ENCODE measurements around the gene CUBN.

The CUBN gene

GRCh38 chr10:17138460-17139042 lies 8.9 kb upstream of the CUBN start:
- Histone ChIP-seq H3K4me3 (IDR thresholded peaks at IDR 0.05; ENCODE audit: insufficient read depth, low read depth, low read length) (no peak overlapping the region), H3K4me1 (ENCODE audit: low read depth, poor library complexity, severe bottlenecking) (no peaks in the 10 kb centered on the region), H3K27ac (no peak overlapping the region), H2AFZ (ENCODE audit: low read depth) (no peak overlapping the region), H3K36me3 (ENCODE audit: insufficient read depth) (no peaks in the 10 kb centered on the region), H3K79me2 (ENCODE audit: insufficient read depth, low read depth) (no peaks in the 10 kb centered on the region), H3K4me2 (no peak overlapping the region), H3K27me3 (ENCODE audit: insufficient read depth, low read depth) (no peaks in the 10 kb centered on the region), H3K9ac (no peak overlapping the region), H4K20me1 (ENCODE audit: insufficient read depth) (no peaks in the 10 kb centered on the region)
- no peak for TF ChIP-seq CTCF (conservative IDR thresholded peaks at IDR 0.05; ENCODE audit: low read depth, low read length)

GRCh38 chr10:17134737-17135260 lies 5.2 kb upstream of the CUBN start:
- TF ChIP-seq CTCF (conservative IDR thresholded peaks at IDR 0.05; ENCODE audit: low read depth, low read length): no peak
- Histone ChIP-seq H3K4me3 (IDR thresholded peaks at IDR 0.05; ENCODE audit: insufficient read depth, low read depth, low read length) (no peak overlapping the region), H3K4me1 (ENCODE audit: low read depth, poor library complexity, severe bottlenecking) (no peaks in the 10 kb centered on the region), H3K4me2 (no peak overlapping the region), H2AFZ (ENCODE audit: low read depth) (no peak overlapping the region), H4K20me1 (ENCODE audit: insufficient read depth) (no peaks in the 10 kb centered on the region), H3K79me2 (ENCODE audit: insufficient read depth, low read depth) (no peaks in the 10 kb centered on the region), H3K27ac (no peak overlapping the region), H3K27me3 (ENCODE audit: insufficient read depth, low read depth) (no peaks in the 10 kb centered on the region), H3K36me3 (ENCODE audit: insufficient read depth) (no peaks in the 10 kb centered on the region), H3K9ac (no peak overlapping the region)

GRCh38 chr10:17134282-17134681 lies 4.7 kb upstream of the CUBN start:
- Histone ChIP-seq H2AFZ (ENCODE audit: low read depth) (no peak overlapping the region), H3K27ac (no peak overlapping the region), H3K27me3 (ENCODE audit: insufficient read depth, low read depth) (no peaks in the 10 kb centered on the region), H3K4me3 (IDR thresholded peaks at IDR 0.05; ENCODE audit: insufficient read depth, low read depth, low read length) (no peak overlapping the region), H3K36me3 (ENCODE audit: insufficient read depth) (no peaks in the 10 kb centered on the region), H4K20me1 (ENCODE audit: insufficient read depth) (no peaks in the 10 kb centered on the region), H3K9ac (no peak overlapping the region), H3K79me2 (ENCODE audit: insufficient read depth, low read depth) (no peaks in the 10 kb centered on the region), H3K4me2 (no peak overlapping the region), H3K4me1 (ENCODE audit: low read depth, poor library complexity, severe bottlenecking) (no peaks in the 10 kb centered on the region)
- TF ChIP-seq CTCF (conservative IDR thresholded peaks at IDR 0.05; ENCODE audit: low read depth, low read length): no peak

- H3K4me1 ChIP-seq (ENCODE audit: low read depth, poor library complexity, severe bottlenecking): no peaks in the 10 kb centered on the region
- no peaks in the 10 kb centered on the region for H3K79me2 ChIP-seq (ENCODE audit: insufficient read depth, low read depth)
- no peak overlapping the region for H2AFZ ChIP-seq (ENCODE audit: low read depth)
- H3K27ac ChIP-seq: no peak overlapping the region
- no peak for TF ChIP-seq CTCF (conservative IDR thresholded peaks at IDR 0.05; ENCODE audit: low read depth, low read length)
- no peaks in the 10 kb centered on the region for H3K36me3 ChIP-seq (ENCODE audit: insufficient read depth)
- no peaks in the 10 kb centered on the region for H3K27me3 ChIP-seq (ENCODE audit: insufficient read depth, low read depth)
- no peaks in the 10 kb centered on the region for H4K20me1 ChIP-seq (ENCODE audit: insufficient read depth)
- H3K4me2 ChIP-seq: no peak overlapping the region
- no peak overlapping the region for H3K4me3 ChIP-seq (IDR thresholded peaks at IDR 0.05; ENCODE audit: insufficient read depth, low read depth, low read length)
- H3K9ac ChIP-seq: no peak overlapping the region
Measured at GRCh38 chr10:17128261-17128660, 1.4 kb downstream of the CUBN start.
